Endothelial cell of umbilical vein (primary cell): Measurements from ENCODE around the gene FAXDC2. TPM values are rescaled to one million over a fixed set of nuclear protein-coding genes. Genes with fewer than 3 reads are reported as not detected.

Experiments used
- BruUV-seq: library from RNA; stranded (reverse); fragments of 400-500 nt; replicated peaks from 2 replicates; lab custom pipeline; 2021; lab: Mats Ljungman, UMichigan
- CTCF ChIA-PET: fragments of 300-600, 350-600 bp; sonication (Branson Sonifier 250); formaldehyde crosslinking; loops from one replicate; lab custom pipeline; 2021; ENCODE audit warnings: antibody characterized with exemption, inconsistent platforms; lab: Charles Lee
- POLR2A ChIA-PET: fragments of 300-600, 350-600 bp; sonication (Branson Sonifier 250); formaldehyde crosslinking; loops from one replicate; lab custom pipeline; 2021; ENCODE audit warnings: antibody characterized with exemption, inconsistent platforms; lab: Charles Lee
- DNase-seq: peaks from one replicate; pipeline ENCODE4 v3.0.0-alpha.2; 2011; ENCODE audit warnings: low read depth, low spot score
- FAIRE-seq: peaks from 2 replicates; lab custom pipeline; 2011; peaks lifted over from hg19 to GRCh38; lab: Jason Lieb, UNC
- H2AFZ ChIP-seq: 2 replicates; pipeline ENCODE4 v1.6.0; 2012; ENCODE audit warnings: low read depth, low read length, control low read depth, inconsistent platforms
- H3K27ac ChIP-seq: 2 replicates; pipeline ENCODE4 v1.5.1; 2011; ENCODE audit warnings: low read depth, mild to moderate bottlenecking, control low read depth, low read length, moderate library complexity; ENCODE audit not compliant: insufficient read depth
- H3K27me3 ChIP-seq, 2 experiments: 2 replicates each; pipeline versions ENCODE4 v1.6.0 to v1.6.1; 2011; ENCODE audit warnings: low read length in 2 of 2, mixed read lengths in 1 of 2; ENCODE audit not compliant: control insufficient read depth in 2 of 2, insufficient read depth in 2 of 2
- H3K36me3 ChIP-seq, 2 experiments: 2 replicates in 1 of 2; 3 replicates in 1 of 2; pipeline ENCODE4 v1.5.1; 2011; ENCODE audit warnings: low read length in 2 of 2, mild to moderate bottlenecking in 1 of 2, moderate library complexity in 1 of 2; ENCODE audit not compliant: control insufficient read depth in 2 of 2, insufficient read depth in 2 of 2; ENCODE audit errors: extremely low read depth in 1 of 2
- H3K4me1 ChIP-seq: 3 replicates; pipeline ENCODE4 v1.5.1; 2011; ENCODE audit warnings: mild to moderate bottlenecking, low read length; ENCODE audit not compliant: control insufficient read depth, insufficient read depth; ENCODE audit errors: extremely low read depth
- H3K4me2 ChIP-seq: 2 replicates; pipeline ENCODE4 v1.6.1; 2011; ENCODE audit warnings: low read length, control low read depth, mixed read lengths; ENCODE audit not compliant: insufficient read depth
- H3K4me3 ChIP-seq, 3 experiments: fragments of 200-600 bp in 1 of 3; sonication (generic), shearing (Covaris generic) in 1 of 3; replicated peaks in 1 of 3; 2 replicates each; pipeline ENCODE4 v1.5.1; 2011 to 2016; ENCODE audit warnings: control low read depth in 3 of 3, low read length in 3 of 3, mild to moderate bottlenecking in 2 of 3, inconsistent platforms in 1 of 3, low read depth in 1 of 3, moderate library complexity in 1 of 3; ENCODE audit not compliant: insufficient read depth in 1 of 3
- H3K79me2 ChIP-seq: 2 replicates; pipeline ENCODE4 v1.6.0; 2012; ENCODE audit warnings: low read length, inconsistent platforms; ENCODE audit not compliant: control insufficient read depth, insufficient read depth
- H3K9ac ChIP-seq: replicated peaks from 2 replicates; pipeline ENCODE3; 2011; ENCODE audit warnings: low read length, control low read depth; ENCODE audit not compliant: insufficient read depth; ENCODE audit errors: extremely low read depth
- H3K9me1 ChIP-seq: replicated peaks from 3 replicates; pipeline ENCODE4 v1.6.0; 2011; ENCODE audit warnings: mild to moderate bottlenecking, low read length; ENCODE audit not compliant: control insufficient read depth, insufficient read depth; ENCODE audit errors: extremely low read depth
- H3K9me3 ChIP-seq: replicated peaks from 2 replicates; pipeline ENCODE4 v1.5.1; 2012; ENCODE audit warnings: low read length, inconsistent platforms; ENCODE audit not compliant: control insufficient read depth, insufficient read depth
- H4K20me1 ChIP-seq: replicated peaks from 2 replicates; pipeline ENCODE3; 2011; ENCODE audit warnings: mild to moderate bottlenecking, low read length; ENCODE audit not compliant: control insufficient read depth, insufficient read depth; ENCODE audit errors: extremely low read depth
- EZH2 ChIP-seq: IDR thresholded peaks from 2 replicates; pipeline ENCODE4 v1.6.1; 2012; ENCODE audit warnings: borderline replicate concordance, low read depth, mild to moderate bottlenecking, moderate library complexity, low read length, inconsistent platforms; ENCODE audit not compliant: severe bottlenecking
- FOS ChIP-seq: IDR thresholded peaks from 2 replicates; pipeline ENCODE4 v1.6.1; 2011; ENCODE audit warnings: mild to moderate bottlenecking, low read length, moderate library complexity, borderline replicate concordance; ENCODE audit not compliant: insufficient read depth
- GATA2 ChIP-seq: IDR thresholded peaks from 2 replicates; pipeline ENCODE4 v1.7.0; 2011; ENCODE audit warnings: low read depth, mild to moderate bottlenecking, moderate library complexity, mixed read lengths, low read length; ENCODE audit not compliant: insufficient read length, insufficient read depth
- JUN ChIP-seq: IDR thresholded peaks from 2 replicates; pipeline ENCODE4 v1.6.1; 2011; ENCODE audit warnings: borderline replicate concordance, low read depth; ENCODE audit not compliant: insufficient read length, insufficient read depth
- MYC ChIP-seq: IDR thresholded peaks from one replicate; pipeline ENCODE4 v1.6.1; 2011; ENCODE audit warnings: mild to moderate bottlenecking, low read depth, low read length
- POLR2A ChIP-seq: IDR thresholded peaks from 2 replicates; pipeline ENCODE4 v1.6.1; 2012; ENCODE audit warnings: low read depth, mild to moderate bottlenecking, control low read depth, low read length
- POLR2AphosphoS5 ChIP-seq: IDR thresholded peaks from 2 replicates; pipeline ENCODE4 v1.6.1; 2012; ENCODE audit warnings: low read depth, mild to moderate bottlenecking, control low read depth, low read length, moderate library complexity; ENCODE audit not compliant: insufficient read depth
- dilution Hi-C: fragments of 300-500 bp; cut with MboI; formaldehyde crosslinking; loops from one replicate; pipeline ENCODE4 v1.15.0; 2019; ENCODE audit warnings: low sequenced_read_pairs; ENCODE audit not compliant: extremely low pct_ligation_motif_present
- intact Hi-C: fragments of 100-400 bp; cut with micrococcal nuclease; formaldehyde crosslinking; loops from one replicate; pipeline ENCODE4 v1.10.0; 2022
- polyA plus RNA-seq, 4 experiments: library from polyadenylated mRNA; depleted of rRNA in 3 of 4; stranded (reverse) in 3 of 4; unstranded in 1 of 4; fragments of >200 nt; gene quantifications; 2 replicates each; pipeline versions ENCODE4 v1.2.1 to v1.2.3, GENCODE V29; 2011 to 2012; ENCODE audit warnings: missing spikeins in 1 of 4
- total RNA-seq: library from RNA; stranded (reverse); gene quantifications from 2 replicates; pipeline ENCODE4 v1.2.3, GENCODE V29; 2021
- TF ChIP-seq, protein P1 (sequence below): IDR thresholded peaks from 2 replicates; pipeline ENCODE4 v1.6.1; 2011; ENCODE audit not compliant: insufficient read depth, insufficient read length
- TF ChIP-seq, protein P2 (sequence below), 2 donors: IDR thresholded peaks; 1 replicate in 1 of 2; 2 replicates in 1 of 2; pipeline ENCODE4 v1.5.1; 2011; ENCODE audit warnings: low read length in 2 of 2, mild to moderate bottlenecking in 2 of 2, moderate library complexity in 2 of 2, control low read depth in 1 of 2, inconsistent platforms in 1 of 2, low read depth in 1 of 2; ENCODE audit not compliant: insufficient read depth in 1 of 2; ENCODE audit errors: extremely low read depth in 1 of 2

The FAXDC2 gene
- total and polyA plus RNA-seq, 2 donors (not counting 3 experiments of a cell fraction or from before 2014, with no cell fraction given), result 8.3 to 12.0 TPM

DNA sequence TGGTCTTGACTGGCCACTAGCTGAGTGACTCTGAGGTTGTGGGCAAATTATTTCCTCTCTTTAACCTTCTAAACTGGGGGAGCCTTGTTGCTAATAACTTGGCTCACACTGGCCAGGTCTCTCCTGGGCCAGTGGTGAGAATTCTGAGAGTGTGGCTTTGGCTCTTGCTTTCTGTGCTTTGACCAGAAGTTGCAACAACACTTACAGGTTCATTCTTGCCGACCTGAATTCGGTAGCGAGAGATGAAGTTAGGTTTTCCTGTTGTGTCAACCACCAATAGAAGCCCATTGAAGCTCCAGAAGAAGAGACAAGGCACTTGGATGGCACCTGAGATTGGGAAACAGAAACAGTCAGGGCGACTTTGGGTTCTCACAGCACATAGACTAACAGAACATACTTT, 19.8 kb downstream of the FAXDC2 start:
- FAIRE-seq, result no peak
- Histone ChIP-seq H4K20me1 (no peaks in the 10 kb centered on the region), H3K9me1 (no peaks in the 10 kb centered on the region), H3K36me3 (peaks cover 0 to 16% of the 10 kb centered on the region in 2 experiments), H3K4me2 (no peak overlapping the region), H3K4me1 (peaks cover 5% of the 10 kb centered on the region), H3K27me3 (no peaks in the 10 kb centered on the region), H3K79me2 (no peaks in the 10 kb centered on the region), H3K27ac (no peak overlapping the region), H2AFZ (no peak overlapping the region), H3K4me3 (no peak overlapping the region), H3K9me3 (no peaks in the 10 kb centered on the region), H3K9ac (no peak overlapping the region)
- CTCF ChIA-PET, result interaction anchor here (1.8 kb wide), 1 partner anchor 15 kb away, joined by 5 read pairs; no protein-coding TSS in a partner anchor
- TF ChIP-seq, protein P1, sequence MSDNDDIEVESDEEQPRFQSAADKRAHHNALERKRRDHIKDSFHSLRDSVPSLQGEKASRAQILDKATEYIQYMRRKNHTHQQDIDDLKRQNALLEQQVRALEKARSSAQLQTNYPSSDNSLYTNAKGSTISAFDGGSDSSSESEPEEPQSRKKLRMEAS, result no peak
- TF ChIP-seq JUN (no peak), POLR2A (no peak), MYC (no peak), FOS (no peak), POLR2AphosphoS5 (no peak), GATA2 (no peak), EZH2 (no peak)
- TF ChIP-seq, protein P2, sequence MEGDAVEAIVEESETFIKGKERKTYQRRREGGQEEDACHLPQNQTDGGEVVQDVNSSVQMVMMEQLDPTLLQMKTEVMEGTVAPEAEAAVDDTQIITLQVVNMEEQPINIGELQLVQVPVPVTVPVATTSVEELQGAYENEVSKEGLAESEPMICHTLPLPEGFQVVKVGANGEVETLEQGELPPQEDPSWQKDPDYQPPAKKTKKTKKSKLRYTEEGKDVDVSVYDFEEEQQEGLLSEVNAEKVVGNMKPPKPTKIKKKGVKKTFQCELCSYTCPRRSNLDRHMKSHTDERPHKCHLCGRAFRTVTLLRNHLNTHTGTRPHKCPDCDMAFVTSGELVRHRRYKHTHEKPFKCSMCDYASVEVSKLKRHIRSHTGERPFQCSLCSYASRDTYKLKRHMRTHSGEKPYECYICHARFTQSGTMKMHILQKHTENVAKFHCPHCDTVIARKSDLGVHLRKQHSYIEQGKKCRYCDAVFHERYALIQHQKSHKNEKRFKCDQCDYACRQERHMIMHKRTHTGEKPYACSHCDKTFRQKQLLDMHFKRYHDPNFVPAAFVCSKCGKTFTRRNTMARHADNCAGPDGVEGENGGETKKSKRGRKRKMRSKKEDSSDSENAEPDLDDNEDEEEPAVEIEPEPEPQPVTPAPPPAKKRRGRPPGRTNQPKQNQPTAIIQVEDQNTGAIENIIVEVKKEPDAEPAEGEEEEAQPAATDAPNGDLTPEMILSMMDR (IDR thresholded peaks at IDR 0.05; ENCODE audit: extremely low read depth in 1 of 2, insufficient read depth in 1 of 2, low read depth in 1 of 2, low read length in 2 of 2), result no peak
- POLR2A ChIA-PET, result no interaction called here
- dilution Hi-C loops, result no loop called here
- no peak for DNase-seq
- BruUV-seq, result no TSS peak
- intact Hi-C loops, result no loop called here
